GM18951 (cell line): ENCODE data around the gene ACSM2B.
"Not testable (repeated sequence)": the region's sequence is repeated elsewhere in the genome, so short reads cannot be mapped to it uniquely, and the experiment has no call there.

ENCODE experiments used
- POLR2A ChIP-seq: IDR thresholded peaks from 4 replicates; pipeline ENCODE4 v1.6.1; 2011; ENCODE audit warnings: mild to moderate bottlenecking; ENCODE audit not compliant: insufficient read length, insufficient read depth; ENCODE audit errors: extremely low read depth
- in situ Hi-C: fragments of 300-500 bp; cut with MboI; formaldehyde crosslinking; loops from one replicate; pipeline ENCODE4 v1.12.0; 2022; ENCODE audit warnings: low sequenced_read_pairs, mixed read lengths, inconsistent platforms; ENCODE audit not compliant: unreplicated experiment

Gene ACSM2B

DNA sequence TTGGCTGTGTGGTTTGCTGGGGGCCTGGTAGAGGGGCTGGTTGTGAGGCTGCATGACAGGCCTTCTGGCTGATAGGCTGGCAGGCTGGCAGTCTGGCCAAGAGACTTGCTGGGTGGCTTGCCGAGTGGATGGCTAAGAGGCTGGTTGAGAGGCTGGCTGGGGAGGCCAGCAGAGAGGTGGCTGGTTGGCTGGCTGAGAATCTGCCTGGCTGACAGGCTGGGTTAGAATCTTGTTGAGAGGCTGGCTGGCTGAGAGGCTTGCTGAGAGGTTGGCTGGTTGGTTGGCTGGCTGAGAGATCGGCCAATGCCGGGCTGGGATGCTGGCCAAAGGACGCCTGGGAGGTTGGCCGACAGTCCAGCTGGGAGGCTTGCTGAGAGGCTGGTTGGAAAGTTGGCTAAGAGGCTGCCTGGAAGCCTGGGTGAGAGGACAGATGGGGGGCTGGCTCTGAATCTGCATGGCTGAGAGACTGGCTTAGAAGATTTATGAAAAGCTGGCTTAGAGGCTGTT, 35.9 kb upstream of the ACSM2B start:
- TF ChIP-seq POLR2A: no peak
- in situ Hi-C loops: no loop called here

DNA sequence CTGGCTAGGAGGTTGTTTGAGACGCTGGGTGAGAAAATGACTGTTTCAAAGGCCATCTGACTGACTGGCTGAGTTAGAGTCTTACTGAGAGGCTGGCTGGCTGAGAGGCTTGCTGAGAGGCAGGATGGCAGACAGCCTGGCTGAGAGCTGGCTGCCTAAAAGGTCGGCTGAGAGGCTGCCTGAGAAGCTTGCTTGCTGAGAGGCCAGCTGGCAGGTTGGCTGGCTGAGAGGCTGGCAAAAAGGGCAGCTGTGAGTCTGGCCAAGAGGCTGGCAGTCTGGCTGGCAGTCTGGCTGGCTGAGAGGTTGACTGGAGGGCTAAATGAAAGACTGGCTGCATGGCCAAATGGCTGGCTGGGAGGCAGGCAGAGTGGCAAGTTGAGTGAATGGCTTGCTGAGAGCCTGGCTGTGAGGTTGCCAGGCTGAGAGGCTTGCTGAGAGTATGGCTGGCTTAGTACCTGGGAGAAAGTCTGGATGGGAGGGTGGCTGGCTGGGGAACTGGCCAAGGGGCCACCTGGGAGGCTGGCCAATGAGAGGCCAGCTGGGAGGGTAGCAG, 35.3 kb upstream of the ACSM2B start:
- no peak for TF ChIP-seq POLR2A
- in situ Hi-C loops: no loop called here

DNA sequence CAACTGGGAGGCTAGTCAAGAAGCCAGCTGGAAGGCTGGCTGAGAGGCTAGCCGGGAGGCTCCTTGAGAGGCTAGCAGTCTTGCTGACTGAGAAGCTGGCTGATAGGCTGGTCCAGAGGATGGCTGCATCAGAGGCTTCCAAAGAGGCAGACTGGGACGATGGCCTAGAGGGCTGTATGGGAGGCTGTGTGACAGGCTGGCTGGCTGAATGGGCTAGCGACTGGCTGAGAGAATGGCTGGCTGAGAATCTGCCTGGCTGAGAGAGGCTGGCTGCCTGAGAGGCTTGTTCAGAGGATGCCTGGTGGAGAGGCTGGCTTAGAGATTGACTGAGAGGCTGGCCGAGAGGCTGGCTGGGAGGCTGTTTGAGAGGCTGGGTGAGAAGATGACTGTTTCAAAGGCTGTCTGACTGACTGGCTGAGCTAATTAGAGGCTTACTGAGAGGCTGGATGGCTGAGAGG, 34.8 kb upstream of the ACSM2B start:
- in situ Hi-C loops: no loop called here
- no peak for TF ChIP-seq POLR2A

DNA sequence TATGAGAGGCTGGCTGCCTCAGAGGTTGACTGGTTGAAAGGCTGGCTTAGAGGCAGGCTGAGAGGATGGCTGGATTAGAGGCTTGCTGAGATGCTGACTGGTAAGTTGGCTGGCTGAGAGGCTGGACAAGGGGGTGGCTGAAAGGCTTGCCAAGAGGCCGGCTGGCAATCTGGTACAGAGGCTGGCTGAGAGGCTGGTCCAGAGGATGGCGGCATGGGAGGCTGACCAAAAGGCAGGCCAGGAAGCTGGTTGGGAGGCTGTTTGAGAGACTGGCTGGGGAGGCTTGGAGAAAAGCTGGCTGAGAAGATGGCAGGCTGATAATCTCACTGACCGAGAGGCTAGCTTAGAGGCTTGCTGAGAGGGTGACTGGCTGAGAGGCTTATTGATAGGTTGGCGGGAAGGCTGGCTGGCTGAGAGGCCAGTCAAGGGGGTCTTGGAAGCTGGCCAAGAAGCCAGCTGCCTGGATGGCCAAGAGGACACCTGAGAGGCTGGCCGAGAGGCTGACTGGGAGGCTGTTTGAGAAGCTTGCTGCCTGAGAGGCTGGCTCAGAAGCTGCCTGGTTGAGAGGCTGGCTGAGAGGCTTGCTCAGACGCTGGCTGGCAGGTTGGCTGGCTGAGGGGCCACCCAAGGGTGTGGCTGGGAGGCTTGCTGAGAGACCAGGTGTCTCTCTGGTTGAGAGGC, 34.2 kb upstream of the ACSM2B start:
- no peak for TF ChIP-seq POLR2A

DNA sequence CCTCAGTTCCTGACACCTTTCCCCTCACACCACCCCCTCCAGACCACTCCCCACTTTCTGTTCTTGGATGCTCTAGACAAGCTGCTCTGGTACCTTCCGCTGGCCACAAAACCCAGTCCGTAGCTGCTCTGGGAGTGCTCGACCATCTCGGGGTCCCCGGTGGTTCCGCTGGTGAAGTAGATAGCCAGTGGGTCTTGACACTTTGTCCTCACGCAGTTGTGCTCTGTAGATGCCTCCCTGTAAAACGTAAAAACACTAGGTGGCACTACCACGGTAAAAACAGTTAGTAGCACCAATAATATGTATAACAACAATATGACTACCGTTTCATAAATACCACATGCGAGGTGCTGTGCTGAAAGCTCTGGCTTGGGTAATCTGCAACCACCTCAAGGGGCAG, 26.0 kb upstream of the ACSM2B start:
- in situ Hi-C loops: not testable (repeated sequence)

More for the DNA sequence above, 34.2 kb upstream of the ACSM2B start:
- in situ Hi-C loops: no loop called here

DNA sequence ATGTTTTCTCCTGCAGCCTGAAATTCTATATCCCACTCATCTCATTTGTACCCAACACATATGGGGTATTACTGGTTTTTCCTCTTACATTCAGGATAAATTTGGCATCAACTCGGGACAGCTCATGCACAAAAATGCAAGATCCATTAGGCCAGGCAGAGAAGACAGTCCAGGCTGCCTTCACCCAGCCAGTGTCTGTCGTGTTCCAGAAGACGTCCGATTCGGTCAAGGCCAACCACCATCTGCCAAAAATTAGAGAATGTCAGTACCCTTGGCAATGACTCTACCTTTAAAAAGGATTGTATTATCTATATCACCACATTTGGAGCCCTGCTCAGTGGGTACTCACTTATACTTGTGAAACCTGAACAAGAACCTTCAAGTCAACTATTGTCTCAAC, 23.3 kb upstream of the ACSM2B start:
- in situ Hi-C loops: not testable (repeated sequence)

DNA sequence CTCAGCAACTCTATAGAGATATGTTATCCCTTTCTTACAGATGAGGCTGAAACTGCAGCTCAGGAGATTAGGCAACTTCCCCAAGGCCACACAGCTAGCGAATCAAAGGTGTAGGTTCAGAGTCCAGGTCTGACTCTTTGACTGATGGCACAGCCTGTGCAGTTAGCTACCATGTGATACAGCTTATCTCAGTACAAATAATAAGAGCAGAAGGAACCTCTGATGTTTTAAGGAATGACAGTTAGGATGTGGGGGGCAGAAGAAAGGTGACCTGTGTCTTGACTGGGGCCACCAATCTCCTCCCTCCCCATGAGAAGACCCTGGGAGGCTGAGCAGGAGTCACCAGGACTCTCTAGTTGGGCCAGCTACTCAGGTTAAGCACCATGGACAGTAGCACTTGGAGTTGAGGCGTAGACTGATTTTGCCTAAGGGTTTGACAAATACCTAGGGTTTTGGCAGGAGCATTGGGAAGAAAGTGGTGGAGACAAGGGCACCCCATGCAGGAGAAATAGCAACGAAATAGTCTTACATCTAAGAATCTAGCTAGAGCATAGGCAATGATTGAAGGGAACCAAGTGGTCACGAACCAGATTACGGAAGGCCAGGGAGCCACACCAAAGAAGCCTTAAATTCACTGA, 22.8 kb upstream of the ACSM2B start:
- in situ Hi-C loops: no loop called here
- TF ChIP-seq POLR2A: no peak

DNA sequence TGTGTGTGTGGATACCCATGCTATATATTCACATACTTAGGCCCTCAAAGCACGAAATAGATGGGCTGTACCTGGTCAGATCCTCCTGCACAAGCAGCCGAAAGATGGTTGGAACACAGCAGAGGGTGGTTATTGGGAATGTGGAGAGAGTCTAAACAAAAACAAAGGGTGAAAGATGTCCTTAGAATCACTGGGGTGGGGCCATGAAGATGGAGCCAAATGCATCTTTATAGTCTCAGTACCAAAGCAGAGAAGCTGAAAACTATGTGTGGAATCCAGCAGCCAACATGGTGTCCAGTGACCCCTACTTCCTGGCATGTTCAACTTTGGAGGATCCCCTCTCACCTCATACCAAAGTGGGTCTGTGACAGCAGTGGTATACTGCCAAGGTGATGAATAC, 19.5 kb upstream of the ACSM2B start:
- in situ Hi-C loops: not testable (repeated sequence)

DNA sequence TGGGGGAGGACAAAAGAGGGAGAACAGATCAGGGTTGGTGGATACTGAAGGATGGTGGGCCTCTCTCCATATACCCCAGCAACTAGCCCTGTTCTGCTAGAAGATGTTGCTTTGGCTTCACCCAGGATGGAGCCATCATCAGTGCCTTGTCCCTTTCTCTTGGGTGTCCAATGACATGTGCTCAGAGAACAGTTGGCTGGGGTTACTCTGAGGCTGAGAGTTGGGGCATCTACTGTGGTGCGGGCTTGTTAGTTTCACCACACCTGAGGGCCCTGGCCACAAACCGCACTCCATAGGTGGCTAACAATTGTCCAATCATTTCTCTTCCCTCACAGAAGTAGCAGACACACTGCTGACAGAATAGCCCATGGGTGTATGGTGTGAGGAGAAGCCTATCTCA, 18.9 kb upstream of the ACSM2B start:
- in situ Hi-C loops: not testable (repeated sequence)

DNA sequence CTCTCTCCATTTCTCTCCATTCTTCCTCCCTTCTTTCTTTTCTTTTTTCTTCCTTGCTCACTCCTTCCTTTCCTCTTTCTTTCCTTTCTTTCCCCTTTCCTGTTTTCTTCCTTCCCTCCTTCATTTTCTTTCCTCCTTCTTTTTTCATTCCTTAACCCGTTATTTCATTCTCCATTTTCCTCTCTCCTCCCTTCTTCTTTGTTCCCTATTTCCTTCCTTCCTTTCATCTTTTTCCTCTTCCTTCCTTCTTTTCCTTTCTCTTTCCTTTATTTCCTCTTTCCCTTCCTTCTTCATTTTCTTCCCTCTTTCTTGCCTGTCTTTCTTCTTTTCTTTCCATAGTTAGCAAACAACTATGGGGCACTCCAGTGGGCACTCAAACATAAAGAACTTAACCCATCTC, 16.6 kb upstream of the ACSM2B start:
- in situ Hi-C loops: not testable (repeated sequence)

DNA sequence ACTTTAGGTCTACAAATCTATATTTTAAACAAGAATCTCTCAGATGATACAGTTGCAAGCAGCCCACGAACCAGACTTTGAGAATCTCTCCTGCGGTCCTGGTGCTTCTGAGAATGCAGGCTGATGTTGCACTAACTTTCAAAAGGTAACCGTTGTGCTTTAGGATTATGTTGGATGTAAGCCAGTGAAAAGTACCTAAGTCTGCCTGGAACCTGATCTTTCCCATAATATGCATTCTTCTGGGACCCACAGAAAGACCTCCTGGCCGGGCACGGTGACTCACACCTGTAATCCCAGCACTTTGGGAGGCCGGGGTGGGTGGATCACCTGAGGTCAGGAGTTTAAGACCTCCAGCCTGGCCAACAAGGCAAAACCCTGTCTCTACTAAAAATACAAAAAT, 13.3 kb upstream of the ACSM2B start:
- in situ Hi-C loops: loop anchor here (5.0 kb wide), 1 partner anchor 147 kb away; no protein-coding TSS in a partner anchor

DNA sequence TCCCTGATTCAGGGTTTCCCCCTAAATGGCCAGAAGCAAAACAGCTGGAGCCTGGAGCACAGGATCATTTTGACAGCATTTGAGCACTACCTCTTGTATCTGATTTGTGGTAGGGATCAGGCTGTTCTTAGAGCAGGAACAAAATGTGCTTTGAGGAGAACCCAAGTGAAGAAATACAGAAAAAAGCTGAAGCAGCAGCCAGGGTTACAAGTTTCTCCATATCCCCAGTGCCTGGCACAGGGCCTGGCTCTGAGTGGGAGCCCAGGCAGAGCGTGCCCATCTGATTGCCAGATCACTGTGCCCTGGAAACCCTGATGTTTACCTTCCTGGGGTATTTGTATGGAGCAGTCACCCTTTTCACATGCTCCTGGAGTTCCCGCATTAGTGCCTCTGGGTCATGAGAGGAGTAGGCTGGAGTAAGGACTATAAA, 11.5 kb upstream of the ACSM2B start:
- in situ Hi-C loops: loop anchor here (5.0 kb wide), 1 partner anchor 145 kb away; no protein-coding TSS in a partner anchor

DNA sequence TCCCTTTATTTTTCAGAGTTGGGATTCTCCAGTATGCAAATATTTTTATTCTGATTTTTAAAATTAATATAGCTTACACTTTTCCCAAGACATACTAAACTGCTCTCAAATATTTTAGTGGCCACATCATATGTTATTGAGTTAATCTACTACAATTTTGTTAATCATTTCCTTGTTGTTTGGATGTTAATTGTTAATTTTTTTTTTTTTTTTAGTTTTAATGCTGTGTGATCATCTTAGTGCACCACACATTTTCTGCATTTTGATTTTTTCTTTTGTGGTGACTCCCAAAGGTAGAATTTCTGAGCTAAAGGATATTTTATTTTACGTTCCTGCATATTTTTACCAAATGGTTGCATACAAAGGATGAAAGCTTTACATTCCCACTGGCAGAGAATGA, 10.5 kb upstream of the ACSM2B start:
- in situ Hi-C loops: loop anchor here (5.0 kb wide), 1 partner anchor 144 kb away; no protein-coding TSS in a partner anchor

DNA sequence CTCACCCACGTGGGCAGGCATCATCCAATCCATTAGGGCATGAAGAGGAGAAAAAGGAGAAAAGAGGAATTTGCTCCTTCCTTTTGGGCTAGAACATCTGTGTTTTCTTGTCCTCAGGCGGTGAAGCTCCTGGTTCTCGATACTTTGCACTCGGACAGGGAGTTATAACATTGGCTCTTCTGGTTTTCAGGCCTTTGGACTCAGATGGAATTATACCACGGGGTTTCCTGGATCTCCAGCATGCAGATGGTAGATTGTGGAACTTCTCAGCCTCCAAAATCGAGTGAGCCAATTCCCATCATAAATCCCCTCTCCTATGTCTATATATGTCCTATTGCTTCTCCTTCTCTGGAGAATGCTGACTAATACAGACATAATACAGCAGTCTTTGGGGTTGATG, 9.9 kb upstream of the ACSM2B start:
- in situ Hi-C loops: loop anchor here (5.0 kb wide), 1 partner anchor 144 kb away; no protein-coding TSS in a partner anchor

DNA sequence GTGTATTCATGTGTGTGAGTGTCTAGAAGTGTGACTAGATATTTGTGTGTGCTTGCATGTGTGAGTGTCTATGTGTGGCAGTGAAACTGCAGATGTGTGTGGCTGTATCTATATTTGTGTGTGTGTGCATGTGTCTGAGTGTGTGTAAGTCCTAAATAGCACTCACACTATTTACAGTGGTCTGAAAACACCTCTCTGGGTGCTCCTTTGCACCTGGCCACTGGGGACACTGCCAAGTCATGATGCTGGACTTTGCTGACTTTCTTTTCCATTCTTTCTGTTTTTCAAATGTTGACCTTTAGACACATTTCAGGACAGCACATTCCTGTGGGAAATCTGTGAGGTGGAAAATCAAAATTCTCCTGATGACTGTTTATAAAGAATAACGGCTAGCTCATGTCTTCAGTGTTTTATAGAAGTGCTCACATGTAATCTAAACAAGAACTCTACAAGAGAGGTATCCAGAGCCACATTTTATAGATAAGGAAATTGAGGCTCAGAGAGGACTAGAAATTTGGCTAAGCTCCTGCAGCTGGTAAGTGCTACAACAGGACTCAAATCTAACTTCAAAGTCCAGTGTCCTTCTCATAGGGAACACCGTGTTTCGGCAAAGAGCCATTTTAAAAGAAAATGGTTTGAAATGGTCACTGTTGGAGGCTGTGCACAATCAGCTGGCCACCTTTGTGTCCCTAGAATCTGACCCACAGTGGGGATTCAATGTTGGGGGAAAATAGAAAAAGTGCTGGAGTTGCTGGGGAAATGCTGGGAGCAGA, 4.5 kb upstream of the ACSM2B start:
- in situ Hi-C loops: not testable (repeated sequence)

DNA sequence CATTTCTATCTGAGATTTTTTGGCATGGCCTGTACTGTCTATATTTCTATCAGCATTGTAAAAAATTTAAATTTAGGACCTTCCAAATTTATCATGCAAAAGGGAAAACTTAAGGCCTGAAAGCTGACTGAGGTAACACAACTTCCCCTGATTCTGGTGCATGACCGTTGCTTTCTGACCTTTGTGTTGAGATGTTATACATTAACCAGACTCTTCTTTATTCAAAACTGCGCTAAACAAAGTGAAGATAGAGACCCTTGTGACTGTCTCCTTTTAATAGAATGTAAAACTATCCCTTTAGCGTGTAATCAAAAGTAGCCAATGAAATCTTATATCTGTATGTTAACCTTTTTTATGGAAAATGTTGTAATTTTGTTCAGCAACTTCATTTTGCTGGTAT, 1.9 kb upstream of the ACSM2B start:
- in situ Hi-C loops: not testable (repeated sequence)

DNA sequence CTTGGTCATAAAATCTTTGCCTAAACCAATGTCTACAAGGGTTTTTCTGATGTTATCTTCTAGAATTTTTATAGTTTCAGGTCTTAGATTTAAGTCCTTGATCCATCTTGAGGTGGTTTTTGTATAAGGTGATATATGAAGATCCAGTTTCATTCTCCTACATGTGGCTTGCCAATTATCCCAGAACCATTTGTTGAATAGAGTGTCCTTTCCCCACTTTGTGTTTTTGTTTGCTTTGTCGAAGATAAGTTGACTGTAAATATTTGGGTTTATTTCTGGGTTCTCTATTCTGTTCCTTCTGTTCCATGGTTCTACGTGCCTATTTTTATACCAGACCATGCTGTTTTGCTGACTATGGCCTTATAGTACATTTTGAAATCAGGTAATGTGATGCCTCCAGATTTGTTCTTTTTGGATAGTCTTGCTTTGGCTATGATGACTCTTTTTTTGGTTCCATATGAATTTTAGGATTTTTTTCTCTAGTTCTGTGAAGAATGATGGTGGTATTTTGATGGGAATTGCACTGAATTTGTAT, 7.0 kb downstream of the ACSM2B start:
- in situ Hi-C loops: not testable (repeated sequence)
